Transverse colon (tissue), 4 donors: ENCODE data around the gene HDGFL2.

Experiments used
- CTCF ChIP-seq, 5 experiments: fragments of 200-600 bp in 3 of 5; fragments of 450-650 bp in 2 of 5; sonication (generic) in 3 of 5; IDR thresholded peaks; 1 replicate in 2 of 5; 2 replicates in 3 of 5; pipeline ENCODE4 v1.5.1; 2016 to 2017; ENCODE audit warnings: antibody characterized with exemption in 5 of 5, inconsistent platforms in 3 of 5, mild to moderate bottlenecking in 2 of 5, moderate library complexity in 1 of 5
- EP300 ChIP-seq: sonication (generic); formaldehyde crosslinking; IDR thresholded peaks from one replicate; pipeline ENCODE4 v1.6.1; 2017; ENCODE audit warnings: antibody characterized with exemption, low read depth
- POLR2A ChIP-seq: fragments of 450-650 bp; IDR thresholded peaks from one replicate; pipeline ENCODE4 v1.6.1; 2016; ENCODE audit warnings: antibody characterized with exemption, mild to moderate bottlenecking, moderate library complexity
- POLR2AphosphoS5 ChIP-seq, 3 donors: sonication (generic); formaldehyde crosslinking; IDR thresholded peaks; one replicate each; pipeline ENCODE4 v1.6.1; 2016; ENCODE audit warnings: antibody characterized with exemption in 3 of 3

- no peak for TF ChIP-seq CTCF (IDR thresholded peaks at IDR 0.05)
- TF ChIP-seq POLR2A: no peak
- TF ChIP-seq POLR2AphosphoS5 (IDR thresholded peaks at IDR 0.05): no peak
- no peak for TF ChIP-seq EP300
Measured at GRCh38 chr19:4517451-4518057, 45.5 kb downstream of the HDGFL2 start.
